Heart left ventricle (tissue), 13 donors: Measurements from ENCODE around the gene ANAPC5.

Experiments
- CTCF ChIP-seq, 12 donors: fragments of 200-600 bp; sonication (generic) in 4 of 12; IDR thresholded peaks; one replicate each; pipeline versions ENCODE4 v1.5.0 to v1.8.0; 2018 to 2022; ENCODE audit warnings: antibody characterized with exemption in 12 of 12, mild to moderate bottlenecking in 5 of 12
- POLR2A ChIP-seq, 2 donors: fragments of 450-650 bp; IDR thresholded peaks; one replicate each; pipeline ENCODE4 v1.6.1; 2017; ENCODE audit warnings: antibody characterized with exemption in 2 of 2, mild to moderate bottlenecking in 2 of 2, moderate library complexity in 2 of 2
- donor health status: ischemic (EF 13 %, LVEDD 7.1; RV severe dilation, severe dysfunction).
- donor health status: DM: no; HTN: yes; CAD: no.
- donor health status: DM: no; HTN: no; CAD: no.
- donor health status: ischemic (EF 25% LVEDD 6.9; RV normal size, moderate dysfunction).
- donor health status: ischemic (EF 25% LVEDD 5.7; RV mildly dilated, moderate dysfunction).
- donor health status: ischemic (EF 35%, LVEDD 5.7; RV mildly dilated, moderate dysfunction).
- donor health status: nonischemic (EF 11% LVEDD 7.7; RV severe dilation, severe dysfunction).
- donor health status: DM: yes; HTN: yes; CAD: no.
- donor health status: PGD.
- donor health status: ischemic (EF 29% LVEDD 5.4; RV normal size, mild dysfunction).
- donor health status: nonischemic (EF 23%, LVEDD 6.1; RV moderate dilation, normal function).

GRCh38 chr12:121345151-121345815 lies 6.9 kb downstream of the ANAPC5 start:
- TF ChIP-seq CTCF (IDR thresholded peaks at IDR 0.05) (no peak), POLR2A (IDR thresholded peaks at IDR 0.05) (no peak)
